MM.1S (cell line): ENCODE measurements around the gene ST8SIA5.

Source experiments
- CTCF ChIP-seq: fragments of 300-600 bp; sonication (generic); IDR thresholded peaks from 2 replicates; pipeline ENCODE4 v1.5.1; 2016; ENCODE audit warnings: antibody characterized with exemption, low read length, mixed read lengths
- EZH2 ChIP-seq: fragments of 300-600 bp; sonication (generic); optimal IDR thresholded peaks from 2 replicates; pipeline ENCODE3; 2017; ENCODE audit warnings: low read depth, mild to moderate bottlenecking, antibody characterized with exemption, low read length, mixed read lengths

DNA sequence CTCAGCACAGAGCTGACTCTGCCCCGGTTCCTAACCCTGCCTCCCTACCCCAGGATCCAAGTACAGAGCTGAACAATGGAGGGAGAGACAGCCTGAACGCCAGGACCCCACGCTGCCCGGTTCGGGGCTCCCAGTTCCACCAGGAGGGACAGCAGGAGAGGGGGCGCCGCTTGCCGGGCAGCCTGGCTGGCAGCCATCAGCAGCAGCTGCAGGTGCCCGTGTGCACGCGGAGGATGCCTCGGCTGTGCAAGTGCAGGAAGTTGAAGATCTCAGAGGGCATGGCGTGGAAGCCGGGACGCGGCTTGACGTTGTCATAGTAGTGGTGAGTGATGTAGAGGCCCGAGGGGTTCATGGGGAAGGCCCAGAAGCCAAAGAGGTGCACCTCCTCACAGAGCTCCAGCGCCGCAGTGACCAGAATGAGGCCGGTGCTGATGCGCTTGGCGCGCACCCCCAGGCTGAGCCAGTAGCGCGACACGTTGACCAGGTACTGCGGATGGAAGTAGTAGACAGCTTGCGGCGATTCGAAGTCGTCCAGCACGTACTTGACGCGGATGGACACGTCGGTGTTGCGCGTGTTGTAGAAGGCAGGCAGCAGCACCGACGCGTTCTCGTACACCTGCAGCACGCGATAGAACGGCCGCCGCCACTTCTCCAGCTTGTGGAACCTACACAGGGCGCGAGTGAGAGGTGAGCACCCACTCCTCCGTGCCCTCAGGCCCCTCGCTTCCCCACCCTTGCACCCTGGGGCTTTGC lies 76.8 kb downstream of the ST8SIA5 start:
- no peak for TF ChIP-seq CTCF
- no peak for TF ChIP-seq EZH2
